PC-9 (cell line): ENCODE results near the gene DNMT3L. TPM values are rescaled to one million over a fixed set of nuclear protein-coding genes. Genes with fewer than 3 reads are reported as not detected.

Experiments
- BruUV-seq: library from RNA; stranded (reverse); fragments of 400-500 nt; replicated peaks from 2 replicates; lab custom pipeline; 2021; lab: Mats Ljungman, UMichigan
- CTCF ChIA-PET: fragments of 300-600 bp; sonication (Branson Sonifier 250); formaldehyde crosslinking; loops from one replicate; lab custom pipeline; 2022; ENCODE audit warnings: antibody characterized with exemption; lab: Charles Lee
- POLR2A ChIA-PET: fragments of 300-600 bp; sonication (Branson Sonifier 250); formaldehyde crosslinking; loops from one replicate; lab custom pipeline; 2022; ENCODE audit warnings: antibody characterized with exemption; ENCODE audit not compliant: unreplicated experiment; lab: Charles Lee
- DNase-seq, 2 experiments: peaks; one replicate each; pipeline versions ENCODE4 v3.0.0 to v3.0.0-alpha.2; 2015 to 2022; ENCODE audit warnings: mixed read lengths in 1 of 2
- H2AFZ ChIP-seq: fragments of 200-600 bp; sonication (generic); 2 replicates; pipeline ENCODE4 v1.8.1; 2017; ENCODE audit warnings: antibody characterized with exemption
- H3F3A ChIP-seq: fragments of 200-600 bp; sonication (generic); 2 replicates; pipeline ENCODE4 v1.8.1; 2017; ENCODE audit warnings: antibody characterized with exemption, mild to moderate bottlenecking, low read depth; ENCODE audit not compliant: insufficient read depth
- H3K27ac ChIP-seq: fragments of 200-600 bp; sonication (generic); 2 replicates; pipeline ENCODE4 v1.6.1; 2016; ENCODE audit warnings: mixed run types
- H3K27me3 ChIP-seq: fragments of 200-600 bp; sonication (generic); 2 replicates; pipeline ENCODE4 v1.6.1; 2016; ENCODE audit warnings: low read depth, mixed run types; ENCODE audit not compliant: insufficient read depth
- H3K36me3 ChIP-seq: fragments of 200-600 bp; sonication (generic); 2 replicates; pipeline ENCODE4 v1.6.1; 2016; ENCODE audit warnings: low read depth, mixed run types
- H3K4me1 ChIP-seq: fragments of 200-600 bp; sonication (generic); replicated peaks from 2 replicates; pipeline ENCODE4 v1.6.1; 2016; ENCODE audit warnings: mixed run types; ENCODE audit not compliant: insufficient read depth
- H3K4me2 ChIP-seq: fragments of 200-600 bp; sonication (generic); 2 replicates; pipeline ENCODE4 v1.6.1; 2017; ENCODE audit warnings: mixed run types
- H3K4me3 ChIP-seq: fragments of 200-600 bp; sonication (generic); 2 replicates; pipeline ENCODE4 v1.6.1; 2016; ENCODE audit warnings: mixed run types
- H3K79me2 ChIP-seq: fragments of 200-600 bp; sonication (generic); 2 replicates; pipeline ENCODE4 v1.6.1; 2017; ENCODE audit warnings: low read depth, mixed run types
- H3K9me2 ChIP-seq: fragments of 200-600 bp; sonication (generic); 2 replicates; pipeline ENCODE4 v1.8.1; 2017; ENCODE audit warnings: mild to moderate bottlenecking; ENCODE audit not compliant: insufficient read depth
- H3K9me3 ChIP-seq: fragments of 200-600 bp; sonication (generic); 2 replicates; pipeline ENCODE4 v1.8.1; 2016; ENCODE audit warnings: low read depth; ENCODE audit not compliant: insufficient read depth
- H4K20me1 ChIP-seq: fragments of 200-600 bp; sonication (generic); 2 replicates; pipeline ENCODE4 v1.8.1; 2017; ENCODE audit not compliant: insufficient read depth
- CTCF ChIP-seq: fragments of 200-600 bp; sonication (generic); conservative IDR thresholded peaks from 2 replicates; pipeline ENCODE4 v1.6.1; 2017; ENCODE audit warnings: mixed run types, antibody characterized with exemption, mild to moderate bottlenecking, moderate library complexity
- EZH2 ChIP-seq: fragments of 200-600 bp; sonication (generic); IDR thresholded peaks from 2 replicates; pipeline ENCODE4 v1.8.0; 2017; ENCODE audit warnings: antibody characterized with exemption, low read depth
- intact Hi-C: fragments of 100-400 bp; cut with micrococcal nuclease; formaldehyde crosslinking; loops from one replicate; pipeline ENCODE4 v1.10.0; 2022; ENCODE audit not compliant: unreplicated experiment
- total RNA-seq: library from RNA; stranded (reverse); gene quantifications from 2 replicates; pipeline ENCODE4 v1.2.3, GENCODE V29; 2021

DNMT3L gene
- total RNA-seq, 1 experiment from 2014 or later = not detected

- no peaks in the 10 kb centered on the region for H3K36me3 ChIP-seq
- no peaks in the 10 kb centered on the region for H3K79me2 ChIP-seq
- DNase-seq = no peak
- POLR2A ChIA-PET = no interaction called here
- CTCF ChIA-PET = no interaction called here
- H3K9me3 ChIP-seq = no peaks in the 10 kb centered on the region
- no peaks in the 10 kb centered on the region for H4K20me1 ChIP-seq
- no TSS peak for BruUV-seq
- no peak overlapping the region for H3K27ac ChIP-seq
- no peak overlapping the region for H3K4me2 ChIP-seq
- H2AFZ ChIP-seq = no peak overlapping the region
- H3K27me3 ChIP-seq = no peaks in the 10 kb centered on the region
- intact Hi-C loops = no loop called here
- no peaks in the 10 kb centered on the region for H3F3A ChIP-seq
- no peaks in the 10 kb centered on the region for H3K9me2 ChIP-seq
- H3K4me3 ChIP-seq = no peak overlapping the region
- no peak for TF ChIP-seq CTCF
- TF ChIP-seq EZH2 = no peak
- H3K4me1 ChIP-seq = peaks cover 18% of the 10 kb centered on the region
These were observed 1.6 kb downstream of the DNMT3L start for GRCh38 chr21:44260066-44260465.

GRCh38 chr21:44259082-44259705 lies 2.5 kb downstream of the DNMT3L start:
- Histone ChIP-seq H2AFZ (no peak overlapping the region), H3K9me2 (no peaks in the 10 kb centered on the region), H3K4me3 (no peak overlapping the region), H3K4me1 (peaks cover 18% of the 10 kb centered on the region), H3K9me3 (no peaks in the 10 kb centered on the region), H3K4me2 (no peak overlapping the region), H3K27me3 (no peaks in the 10 kb centered on the region), H3K79me2 (no peaks in the 10 kb centered on the region), H4K20me1 (no peaks in the 10 kb centered on the region), H3K36me3 (no peaks in the 10 kb centered on the region), H3F3A (no peaks in the 10 kb centered on the region), H3K27ac (no peak overlapping the region)
- ChIA-PET CTCF (no interaction called here), POLR2A (no interaction called here)
- no peak for DNase-seq
- intact Hi-C loops = no loop called here
- TF ChIP-seq CTCF = no peak
- TF ChIP-seq EZH2 = no peak
- no TSS peak for BruUV-seq

GRCh38 chr21:44258056-44258725 lies 3.5 kb downstream of the DNMT3L start:
- Histone ChIP-seq H3K27ac (no peak overlapping the region), H3K9me3 (no peaks in the 10 kb centered on the region), H3K4me2 (no peak overlapping the region), H2AFZ (no peak overlapping the region), H3K4me1 (peaks cover 18% of the 10 kb centered on the region), H3K36me3 (no peaks in the 10 kb centered on the region), H3K27me3 (no peaks in the 10 kb centered on the region), H3K9me2 (no peaks in the 10 kb centered on the region), H3F3A (no peaks in the 10 kb centered on the region), H3K79me2 (no peaks in the 10 kb centered on the region), H3K4me3 (no peak overlapping the region), H4K20me1 (no peaks in the 10 kb centered on the region)
- BruUV-seq = no TSS peak
- no peak for DNase-seq
- ChIA-PET CTCF (no interaction called here), POLR2A (no interaction called here)
- TF ChIP-seq EZH2 (no peak), CTCF (no peak)
- intact Hi-C loops = no loop called here
